AG10803 (cell line): ENCODE results near the gene PDE2A.

Experiments used
- DNase-seq: peaks from one replicate; pipeline ENCODE4 v3.0.0; 2010; ENCODE audit warnings: low read depth
- H3K4me3 ChIP-seq: 2 replicates; pipeline ENCODE4 v1.5.1; 2011; ENCODE audit warnings: mild to moderate bottlenecking, low read length, control low read depth
- CTCF ChIP-seq: conservative IDR thresholded peaks from 2 replicates; pipeline ENCODE4 v1.5.1; 2011; ENCODE audit warnings: mild to moderate bottlenecking, low read length, control low read depth, inconsistent platforms

Gene PDE2A

GRCh38 chr11:72582206-72583176 is 91.7 kb downstream of the PDE2A start:
- DNase-seq, result no peak
- no peak for TF ChIP-seq CTCF
- H3K4me3 ChIP-seq, result no peak overlapping the region

GRCh38 chr11:72581067-72581466 is 93.2 kb downstream of the PDE2A start:
- TF ChIP-seq CTCF, result no peak
- DNase-seq, result no peak

GRCh38 chr11:72580642-72580950 is 93.6 kb downstream of the PDE2A start:
- no peak overlapping the region for H3K4me3 ChIP-seq
- TF ChIP-seq CTCF, result no peak
- no peak for DNase-seq

More at GRCh38 chr11:72581067-72581466, 93.2 kb downstream of the PDE2A start:
- H3K4me3 ChIP-seq, result no peak overlapping the region

GRCh38 chr11:72579816-72580641 is 94.2 kb downstream of the PDE2A start:
- DNase-seq, result no peak
- no peak overlapping the region for H3K4me3 ChIP-seq
- no peak for TF ChIP-seq CTCF

- no peak for DNase-seq
- H3K4me3 ChIP-seq, result no peak overlapping the region
- no peak for TF ChIP-seq CTCF
Observed at GRCh38 chr11:72578991-72579815, 95.0 kb downstream of the PDE2A start.

- TF ChIP-seq CTCF, result no peak
- no peak overlapping the region for H3K4me3 ChIP-seq
- no peak for DNase-seq
Observed at GRCh38 chr11:72578566-72578965, 95.7 kb downstream of the PDE2A start.
